ENCODE data around the gene CDHR5.

DNA sequence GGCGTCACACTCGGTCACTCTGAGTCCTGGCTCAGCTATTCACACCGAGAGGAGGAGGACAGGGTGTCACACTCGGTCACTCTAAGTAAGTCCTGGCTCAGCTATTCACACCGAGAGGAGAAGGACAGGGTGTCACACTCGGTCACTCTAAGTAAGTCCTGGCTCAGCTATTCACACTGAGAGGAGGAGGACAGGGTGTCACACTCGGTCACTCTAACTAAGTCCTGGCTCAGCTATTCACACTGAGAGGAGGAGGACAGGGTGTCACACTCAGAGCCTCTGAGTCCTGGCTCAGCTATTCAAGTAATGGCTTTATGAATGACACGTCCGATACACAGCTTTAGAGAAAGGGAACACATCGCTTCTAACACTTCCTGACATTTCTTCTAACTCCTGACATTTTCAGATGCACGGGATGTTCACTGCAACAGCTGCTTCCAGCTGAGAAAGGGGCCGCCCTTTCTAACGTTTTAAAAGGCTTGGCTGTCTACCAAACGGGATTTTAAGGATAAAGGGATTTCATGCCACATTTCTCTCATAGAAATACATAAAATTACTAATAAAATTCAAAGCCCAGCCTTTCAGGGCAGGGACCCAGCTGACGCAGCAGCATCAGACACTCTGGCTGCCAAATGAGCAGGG lies 40.4 kb upstream of the CDHR5 start:
- TF ChIP-seq EP300 (IDR thresholded peaks at IDR 0.05; ENCODE audit: low read depth) (no peak), POLR2A (IDR thresholded peaks at IDR 0.05) (no peak)
- TF ChIP-seq, protein P1, sequence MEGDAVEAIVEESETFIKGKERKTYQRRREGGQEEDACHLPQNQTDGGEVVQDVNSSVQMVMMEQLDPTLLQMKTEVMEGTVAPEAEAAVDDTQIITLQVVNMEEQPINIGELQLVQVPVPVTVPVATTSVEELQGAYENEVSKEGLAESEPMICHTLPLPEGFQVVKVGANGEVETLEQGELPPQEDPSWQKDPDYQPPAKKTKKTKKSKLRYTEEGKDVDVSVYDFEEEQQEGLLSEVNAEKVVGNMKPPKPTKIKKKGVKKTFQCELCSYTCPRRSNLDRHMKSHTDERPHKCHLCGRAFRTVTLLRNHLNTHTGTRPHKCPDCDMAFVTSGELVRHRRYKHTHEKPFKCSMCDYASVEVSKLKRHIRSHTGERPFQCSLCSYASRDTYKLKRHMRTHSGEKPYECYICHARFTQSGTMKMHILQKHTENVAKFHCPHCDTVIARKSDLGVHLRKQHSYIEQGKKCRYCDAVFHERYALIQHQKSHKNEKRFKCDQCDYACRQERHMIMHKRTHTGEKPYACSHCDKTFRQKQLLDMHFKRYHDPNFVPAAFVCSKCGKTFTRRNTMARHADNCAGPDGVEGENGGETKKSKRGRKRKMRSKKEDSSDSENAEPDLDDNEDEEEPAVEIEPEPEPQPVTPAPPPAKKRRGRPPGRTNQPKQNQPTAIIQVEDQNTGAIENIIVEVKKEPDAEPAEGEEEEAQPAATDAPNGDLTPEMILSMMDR (IDR thresholded peaks at IDR 0.05): no peak
